Stomach smooth muscle (tissue), 2 donors: ENCODE results near the gene ARRDC2.
"Not testable (repeated sequence)": the region's sequence is repeated elsewhere in the genome, so short reads cannot be mapped to it uniquely, and the experiment has no call there.

Experiments used
- H3K27ac ChIP-seq: one replicate; pipeline ENCODE4 v1.7.0; 2013; ENCODE audit warnings: mild to moderate bottlenecking, low read length, inconsistent platforms
- H3K27me3 ChIP-seq, 2 donors: one replicate each; pipeline ENCODE4 v1.7.0; 2013; ENCODE audit warnings: low read length in 2 of 2; ENCODE audit not compliant: insufficient read depth in 2 of 2, control insufficient read depth in 1 of 2
- H3K36me3 ChIP-seq, 2 donors: one replicate each; pipeline ENCODE4 v1.7.0; 2013; ENCODE audit warnings: low read length in 2 of 2; ENCODE audit not compliant: control insufficient read depth in 2 of 2, insufficient read depth in 2 of 2
- H3K4me1 ChIP-seq: one replicate; pipeline ENCODE4 v1.7.0; 2013; ENCODE audit warnings: low read length; ENCODE audit not compliant: control insufficient read depth, insufficient read depth
- H3K4me3 ChIP-seq, 2 donors: one replicate each; pipeline ENCODE4 v1.7.0; 2013; ENCODE audit warnings: low read length in 2 of 2
- H3K9ac ChIP-seq, 2 donors: one replicate each; pipeline ENCODE4 v1.7.0; 2013; ENCODE audit warnings: low read length in 2 of 2, mild to moderate bottlenecking in 1 of 2
- H3K9me3 ChIP-seq, 2 donors: one replicate each; pipeline ENCODE4 v1.7.0; 2013; ENCODE audit warnings: low read length in 2 of 2; ENCODE audit not compliant: control insufficient read depth in 2 of 2
- donor health status: healthy.
- donor health status: Pancreatic carcinoma.

The ARRDC2 gene

DNA sequence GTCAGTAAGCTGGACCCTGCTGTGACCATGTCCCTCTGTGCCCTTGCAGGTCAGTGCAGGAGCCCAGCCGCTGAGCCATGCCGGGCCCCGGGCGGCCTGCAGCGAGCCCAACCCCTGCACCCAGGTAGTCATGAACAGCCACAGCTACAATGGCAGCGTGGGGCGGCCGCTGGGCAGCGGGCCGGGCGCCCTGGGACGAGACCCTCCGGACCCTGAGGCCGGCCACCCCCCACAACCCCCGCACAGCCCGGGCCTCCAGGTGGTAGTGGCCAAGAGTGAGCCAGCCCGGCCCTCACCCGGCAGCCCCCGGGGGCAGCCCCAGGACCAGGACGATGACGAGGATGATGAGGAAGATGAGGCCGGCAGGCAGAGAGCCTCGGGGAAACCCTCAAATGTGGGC lies 34.2 kb upstream of the ARRDC2 start:
- no peaks in the 10 kb centered on the region for H3K9me3 ChIP-seq
- H3K9ac ChIP-seq: no peak overlapping the region
- no peaks in the 10 kb centered on the region for H3K36me3 ChIP-seq
- no peak overlapping the region for H3K4me3 ChIP-seq
- H3K27me3 ChIP-seq: peaks cover 2% of the 10 kb centered on the region in 2 donors
- no peaks in the 10 kb centered on the region for H3K4me1 ChIP-seq
- no peak overlapping the region for H3K27ac ChIP-seq

DNA sequence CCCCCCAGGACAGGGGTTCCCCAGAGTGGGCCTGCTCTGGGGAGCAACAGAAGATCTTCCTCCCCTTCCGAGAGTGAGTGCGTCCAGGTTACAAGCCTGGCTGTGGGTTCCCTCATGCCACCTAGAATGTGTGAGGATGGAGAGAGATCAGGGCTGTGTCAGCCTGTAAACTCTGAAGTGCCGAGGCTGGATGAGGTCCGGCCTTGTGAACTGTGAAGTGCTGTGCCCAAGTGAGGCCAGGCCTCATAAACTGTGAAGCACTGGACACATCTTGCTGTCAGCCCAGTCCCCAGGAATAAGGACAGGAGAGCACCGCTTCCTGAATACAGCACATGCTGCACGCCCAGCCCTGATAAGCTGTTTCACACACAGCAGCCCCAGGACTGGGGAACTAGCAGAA lies 33.4 kb upstream of the ARRDC2 start:
- Histone ChIP-seq H3K9me3 (no peaks in the 10 kb centered on the region), H3K27ac (no peak overlapping the region), H3K4me1 (no peaks in the 10 kb centered on the region), H3K4me3 (no peak overlapping the region), H3K9ac (no peak overlapping the region), H3K27me3 (peaks cover 0 to 2% of the 10 kb centered on the region in 2 donors), H3K36me3 (no peaks in the 10 kb centered on the region)

GRCh38 chr19:17975032-17975431 lies 32.9 kb upstream of the ARRDC2 start:
- Histone ChIP-seq H3K36me3 (no peaks in the 10 kb centered on the region), H3K27ac (no peak overlapping the region), H3K27me3 (no peaks in the 10 kb centered on the region), H3K9me3 (no peaks in the 10 kb centered on the region), H3K9ac (no peak overlapping the region), H3K4me1 (no peaks in the 10 kb centered on the region), H3K4me3 (no peak overlapping the region)

DNA sequence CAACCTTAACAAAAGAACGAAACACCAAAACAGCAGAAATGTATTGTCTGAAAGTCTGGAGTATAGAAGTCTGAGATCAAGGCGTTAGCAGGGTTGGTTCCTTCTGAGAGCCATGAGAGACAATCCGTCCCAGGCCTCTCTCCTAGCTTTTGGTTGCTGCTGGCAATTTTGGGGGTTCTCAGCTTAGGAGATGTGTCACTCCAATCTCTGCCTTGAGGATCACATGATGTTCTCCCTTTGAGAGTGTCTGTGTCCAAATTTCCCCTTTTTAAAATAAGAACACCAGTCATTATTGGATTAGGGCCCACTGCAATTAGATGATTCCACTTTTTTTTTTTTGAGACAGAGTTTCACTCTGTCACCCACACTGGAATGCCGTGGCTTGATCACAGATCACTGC lies 30.9 kb upstream of the ARRDC2 start:
- Histone ChIP-seq H3K4me1 (no peaks in the 10 kb centered on the region), H3K27me3 (no peaks in the 10 kb centered on the region), H3K36me3 (no peaks in the 10 kb centered on the region), H3K4me3 (no peak overlapping the region), H3K27ac (no peak overlapping the region), H3K9ac (no peak overlapping the region), H3K9me3 (no peaks in the 10 kb centered on the region)

- H3K36me3 ChIP-seq: no peaks in the 10 kb centered on the region
Measured at GRCh38 chr19:17977488-17977887, 30.5 kb upstream of the ARRDC2 start.

DNA sequence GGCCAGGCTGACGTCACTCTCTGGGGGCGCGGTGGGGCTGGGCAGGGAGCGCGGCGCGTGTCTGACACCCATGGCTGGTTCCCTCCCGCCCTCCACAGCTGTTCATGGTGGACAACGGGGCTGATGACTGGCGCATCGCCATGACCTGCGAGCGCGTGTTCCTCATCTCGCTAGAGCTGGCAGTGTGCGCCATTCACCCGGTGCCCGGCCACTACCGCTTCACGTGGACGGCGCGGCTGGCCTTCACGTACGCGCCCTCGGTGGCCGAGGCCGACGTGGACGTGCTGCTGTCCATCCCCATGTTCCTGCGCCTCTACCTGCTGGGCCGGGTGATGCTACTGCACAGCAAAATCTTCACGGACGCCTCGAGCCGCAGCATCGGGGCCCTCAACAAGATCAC lies 26.4 kb upstream of the ARRDC2 start:
- Histone ChIP-seq H3K9me3 (no peaks in the 10 kb centered on the region), H3K36me3 (no peaks in the 10 kb centered on the region), H3K27ac (no peak overlapping the region), H3K9ac (no peak overlapping the region), H3K4me1 (no peaks in the 10 kb centered on the region), H3K4me3 (no peak overlapping the region), H3K27me3 (peaks cover 0 to 3% of the 10 kb centered on the region in 2 donors)

More at GRCh38 chr19:17977488-17977887, 30.5 kb upstream of the ARRDC2 start:
- Histone ChIP-seq H3K9ac (no peak overlapping the region), H3K27me3 (peaks cover 0 to 2% of the 10 kb centered on the region in 2 donors), H3K27ac (no peak overlapping the region), H3K4me1 (no peaks in the 10 kb centered on the region), H3K4me3 (no peak overlapping the region), H3K9me3 (no peaks in the 10 kb centered on the region)

DNA sequence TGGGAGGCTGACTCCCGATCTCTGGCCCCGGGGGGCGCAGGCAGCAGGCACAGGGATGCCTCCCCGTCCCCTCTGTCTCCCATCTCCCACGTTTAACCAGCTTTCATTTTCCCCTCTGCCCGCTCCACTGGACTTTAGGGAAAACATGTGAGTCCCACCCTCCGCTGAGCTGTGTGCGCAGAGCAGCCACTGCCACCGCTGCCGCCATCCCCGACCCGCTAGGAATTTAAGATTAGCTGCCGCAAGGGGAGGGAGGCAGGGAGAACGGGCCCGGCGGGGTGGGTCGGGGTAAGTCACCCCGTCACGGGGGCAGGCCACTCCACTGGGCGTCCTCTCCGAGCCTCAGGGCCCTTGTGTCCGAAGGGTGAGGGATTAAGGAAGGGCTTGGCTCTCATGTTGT lies 25.5 kb upstream of the ARRDC2 start:
- H3K27ac ChIP-seq: no peak overlapping the region
- H3K4me3 ChIP-seq: no peak overlapping the region
- H3K27me3 ChIP-seq: peaks cover 0 to 3% of the 10 kb centered on the region in 2 donors
- H3K9ac ChIP-seq: no peak overlapping the region
- no peaks in the 10 kb centered on the region for H3K36me3 ChIP-seq
- H3K9me3 ChIP-seq: no peaks in the 10 kb centered on the region
- no peaks in the 10 kb centered on the region for H3K4me1 ChIP-seq

DNA sequence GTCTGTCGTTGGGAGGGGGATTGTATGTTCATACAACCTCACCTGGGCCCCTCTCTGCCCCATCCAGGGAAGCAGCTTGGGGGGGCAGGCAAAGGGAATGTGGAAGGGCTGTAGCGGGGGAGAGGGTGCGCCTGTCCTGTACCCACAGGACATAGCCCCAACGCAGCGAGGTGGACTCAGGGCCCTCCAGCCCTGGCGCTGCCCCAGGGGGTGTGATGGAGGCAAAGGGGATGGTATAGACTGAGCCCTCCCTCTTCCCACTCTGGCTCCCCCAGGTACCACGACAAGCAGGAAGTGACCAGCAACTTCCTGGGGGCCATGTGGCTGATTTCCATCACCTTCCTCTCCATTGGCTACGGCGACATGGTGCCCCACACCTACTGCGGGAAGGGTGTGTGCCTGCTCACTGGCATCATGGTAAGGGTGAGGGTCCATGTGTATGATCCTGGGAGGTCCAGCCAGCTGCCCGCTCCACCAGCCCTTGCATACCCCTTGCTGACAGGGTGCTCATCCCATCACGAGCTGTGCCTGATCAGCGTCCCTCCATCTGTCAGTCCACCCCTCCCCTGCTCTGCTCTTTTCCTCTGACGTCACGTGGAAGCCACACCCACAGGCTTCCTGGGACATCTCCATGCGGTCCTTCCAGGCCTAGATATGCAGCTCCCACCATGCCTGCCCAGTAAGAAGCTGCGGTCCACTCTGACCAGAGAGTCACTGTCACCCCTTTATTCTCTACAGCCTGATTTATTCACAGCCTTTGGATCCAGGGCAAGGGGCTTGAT lies 22.7 kb upstream of the ARRDC2 start:
- Histone ChIP-seq H3K27ac (no peak overlapping the region), H3K4me1 (no peaks in the 10 kb centered on the region), H3K36me3 (no peaks in the 10 kb centered on the region)

DNA sequence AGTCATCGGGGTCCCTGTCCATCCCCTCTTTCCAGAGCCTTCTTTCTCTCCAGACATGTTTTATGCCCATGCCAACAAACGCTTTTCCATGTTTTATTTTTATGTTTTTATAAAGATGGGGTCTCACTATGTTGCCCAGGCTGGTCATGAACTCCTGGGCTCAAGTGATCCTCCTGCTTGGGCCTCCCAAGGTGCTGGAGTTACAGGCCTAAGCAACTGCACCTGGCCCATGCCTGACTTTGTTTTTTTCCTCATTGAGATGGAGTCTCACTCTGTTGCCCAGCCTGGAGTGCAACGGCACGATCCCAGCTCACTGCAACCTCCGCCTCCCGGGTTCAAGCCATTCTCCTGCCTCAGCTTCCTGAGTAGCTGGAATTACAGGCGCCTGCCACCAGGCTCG lies 21.4 kb upstream of the ARRDC2 start:
- H3K9ac ChIP-seq, H3K27me3 ChIP-seq, H3K9me3 ChIP-seq, H3K27ac ChIP-seq, H3K36me3 ChIP-seq, H3K4me3 ChIP-seq, H3K4me1 ChIP-seq: not testable (repeated sequence)

More for the DNA sequence above, 22.7 kb upstream of the ARRDC2 start:
- Histone ChIP-seq H3K4me3 (no peak overlapping the region), H3K27me3 (peaks cover 0 to 3% of the 10 kb centered on the region in 2 donors), H3K9ac (no peak overlapping the region), H3K9me3 (no peaks in the 10 kb centered on the region)

DNA sequence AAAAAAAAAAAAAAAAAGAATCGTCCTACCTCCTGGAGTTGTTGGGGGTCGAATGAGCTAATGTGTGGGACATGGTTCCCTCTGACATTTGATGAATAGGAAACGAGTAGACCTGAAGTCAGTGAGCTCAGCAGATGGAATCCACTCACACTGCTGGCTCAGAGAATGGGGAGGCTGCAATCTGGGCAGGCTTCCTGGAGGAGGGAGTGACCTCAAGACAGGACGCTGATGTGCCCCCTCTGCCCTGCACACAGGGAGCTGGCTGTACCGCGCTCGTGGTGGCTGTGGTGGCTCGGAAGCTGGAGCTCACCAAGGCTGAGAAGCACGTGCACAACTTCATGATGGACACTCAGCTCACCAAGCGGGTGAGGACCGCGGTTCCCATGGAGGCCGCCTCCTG lies 19.8 kb upstream of the ARRDC2 start:
- no peaks in the 10 kb centered on the region for H3K36me3 ChIP-seq
- H3K27ac ChIP-seq: no peak overlapping the region

GRCh38 chr19:17989425-17990094 lies 18.4 kb upstream of the ARRDC2 start:
- Histone ChIP-seq H3K9ac (no peak overlapping the region), H3K9me3 (no peaks in the 10 kb centered on the region), H3K27me3 (no peaks in the 10 kb centered on the region), H3K4me3 (no peak overlapping the region), H3K27ac (no peak overlapping the region), H3K4me1 (no peaks in the 10 kb centered on the region), H3K36me3 (no peaks in the 10 kb centered on the region)

More for the DNA sequence above, 19.8 kb upstream of the ARRDC2 start:
- Histone ChIP-seq H3K27me3 (no peaks in the 10 kb centered on the region), H3K9ac (no peak overlapping the region), H3K4me3 (no peak overlapping the region), H3K4me1 (no peaks in the 10 kb centered on the region), H3K9me3 (no peaks in the 10 kb centered on the region)
